ENCODE measurements around the gene BRINP2. TPM values are rescaled to one million over a fixed set of nuclear protein-coding genes. Genes with fewer than 3 reads are reported as not detected.

Gene BRINP2
- total RNA-seq, 1 donor from 2014 or later = 23.7 TPM

DNA sequence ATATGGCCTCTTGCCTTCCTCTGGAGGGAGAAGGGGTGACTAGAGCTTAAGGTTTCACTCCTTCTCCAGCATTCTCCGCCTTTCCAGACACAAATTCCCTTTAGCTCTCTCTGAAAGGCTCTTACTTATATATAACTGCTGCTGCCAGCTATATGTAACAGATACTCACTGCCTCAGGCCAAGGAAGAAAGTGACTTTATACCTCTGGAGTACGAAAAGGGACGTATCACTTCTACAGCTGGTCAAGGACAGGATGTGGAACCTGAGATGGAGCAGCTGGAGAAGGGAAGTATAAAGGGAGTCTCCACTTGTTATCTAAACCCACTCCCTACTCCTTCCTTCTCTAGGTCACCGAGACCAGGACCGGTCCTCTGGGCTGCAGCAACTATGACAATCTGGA lies 102.4 kb downstream of the BRINP2 start:
- TF ChIP-seq, protein P1, sequence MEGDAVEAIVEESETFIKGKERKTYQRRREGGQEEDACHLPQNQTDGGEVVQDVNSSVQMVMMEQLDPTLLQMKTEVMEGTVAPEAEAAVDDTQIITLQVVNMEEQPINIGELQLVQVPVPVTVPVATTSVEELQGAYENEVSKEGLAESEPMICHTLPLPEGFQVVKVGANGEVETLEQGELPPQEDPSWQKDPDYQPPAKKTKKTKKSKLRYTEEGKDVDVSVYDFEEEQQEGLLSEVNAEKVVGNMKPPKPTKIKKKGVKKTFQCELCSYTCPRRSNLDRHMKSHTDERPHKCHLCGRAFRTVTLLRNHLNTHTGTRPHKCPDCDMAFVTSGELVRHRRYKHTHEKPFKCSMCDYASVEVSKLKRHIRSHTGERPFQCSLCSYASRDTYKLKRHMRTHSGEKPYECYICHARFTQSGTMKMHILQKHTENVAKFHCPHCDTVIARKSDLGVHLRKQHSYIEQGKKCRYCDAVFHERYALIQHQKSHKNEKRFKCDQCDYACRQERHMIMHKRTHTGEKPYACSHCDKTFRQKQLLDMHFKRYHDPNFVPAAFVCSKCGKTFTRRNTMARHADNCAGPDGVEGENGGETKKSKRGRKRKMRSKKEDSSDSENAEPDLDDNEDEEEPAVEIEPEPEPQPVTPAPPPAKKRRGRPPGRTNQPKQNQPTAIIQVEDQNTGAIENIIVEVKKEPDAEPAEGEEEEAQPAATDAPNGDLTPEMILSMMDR (conservative IDR thresholded peaks at IDR 0.05) = no peak
- no peak for DNase-seq (ENCODE audit: extremely low spot score, unreplicated experiment)
- Mint-ChIP-seq H3K9me3 (no peaks in the 10 kb centered on the region), H3K4me1 (ENCODE audit: unreplicated experiment) (peaks cover 5% of the 10 kb centered on the region), H3K27ac (no peak overlapping the region), H3K36me3 (peaks cover 10% of the 10 kb centered on the region), H3K4me3 (no peak overlapping the region), H3K27me3 (peaks cover 21% of the 10 kb centered on the region)

GRCh38 chr1:177274687-177275211 lies 104.0 kb downstream of the BRINP2 start:
- no peak overlapping the region for H3K27ac Mint-ChIP-seq
- peaks cover 10% of the 10 kb centered on the region for H3K36me3 Mint-ChIP-seq
- TF ChIP-seq, protein P1 (conservative IDR thresholded peaks at IDR 0.05) = no peak
- no peak for DNase-seq (ENCODE audit: extremely low spot score, unreplicated experiment)
- no peaks in the 10 kb centered on the region for H3K9me3 Mint-ChIP-seq
- H3K4me3 Mint-ChIP-seq = no peak overlapping the region
- peaks cover 14% of the 10 kb centered on the region for H3K27me3 Mint-ChIP-seq
- peaks cover 5% of the 10 kb centered on the region for H3K4me1 Mint-ChIP-seq (ENCODE audit: unreplicated experiment)

DNA sequence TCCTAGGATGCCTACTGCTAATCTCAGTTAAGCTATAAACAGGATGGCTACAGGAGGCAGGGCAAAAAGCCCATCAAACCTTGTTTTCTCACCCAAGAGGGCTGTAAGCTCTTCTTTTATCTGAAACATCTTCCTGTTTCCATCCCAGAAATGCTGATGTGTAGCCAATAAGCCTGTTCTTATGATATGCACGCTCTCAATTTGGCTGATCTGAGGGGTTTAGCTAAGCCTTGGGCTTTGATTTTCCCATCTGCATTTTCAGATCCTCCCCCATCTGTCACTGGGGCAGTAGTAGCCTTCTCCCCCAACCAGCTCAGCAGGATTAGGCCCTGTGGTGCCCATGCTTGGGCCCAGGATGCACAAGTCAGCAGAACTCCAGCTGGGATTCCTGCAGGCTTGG lies 105.0 kb downstream of the BRINP2 start:
- peaks cover 13% of the 10 kb centered on the region for H3K27me3 Mint-ChIP-seq

DNA sequence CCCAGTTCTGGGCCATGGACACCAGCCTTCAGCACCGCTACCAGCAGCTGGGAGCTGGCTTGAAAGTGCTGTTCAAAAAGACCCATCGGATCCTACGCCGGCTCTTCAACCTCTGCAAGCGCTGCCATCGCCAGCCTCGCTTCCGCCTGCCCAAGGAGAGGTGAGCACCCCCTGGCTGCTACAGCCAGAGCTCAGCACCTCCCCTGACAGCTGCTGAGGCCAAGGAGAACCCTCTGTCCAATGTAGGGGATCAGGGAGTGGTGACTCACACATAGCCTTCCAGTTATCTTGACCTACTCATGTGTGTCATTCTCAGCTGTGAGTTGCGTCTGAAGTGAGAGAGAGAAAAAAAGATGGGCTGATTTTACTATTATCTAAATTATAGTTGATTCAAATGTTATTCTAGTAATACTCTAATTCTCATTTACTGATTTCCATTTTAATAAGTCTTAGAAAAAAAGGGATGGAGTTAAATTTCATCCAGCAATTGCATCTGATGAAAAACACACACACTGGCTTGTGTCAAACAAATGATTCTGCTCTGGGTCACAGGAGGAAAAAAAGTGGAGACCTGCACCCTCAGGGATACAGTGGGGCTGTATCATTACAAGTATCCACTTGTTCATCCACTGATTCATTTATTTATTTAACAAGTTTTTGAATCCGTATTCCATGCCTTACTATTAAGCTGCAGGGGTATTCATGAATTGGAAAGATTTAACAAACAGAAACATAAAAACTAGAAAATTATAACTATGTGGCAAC lies 108.0 kb downstream of the BRINP2 start:
- TF ChIP-seq, protein P1 (conservative IDR thresholded peaks at IDR 0.05) = no peak
- no peaks in the 10 kb centered on the region for H3K9me3 Mint-ChIP-seq
- no peak for DNase-seq (ENCODE audit: extremely low spot score, unreplicated experiment)
- peaks cover 7% of the 10 kb centered on the region for H3K36me3 Mint-ChIP-seq
- H3K27ac Mint-ChIP-seq = no peak overlapping the region
- H3K27me3 Mint-ChIP-seq = peaks cover 3% of the 10 kb centered on the region
- H3K4me1 Mint-ChIP-seq (ENCODE audit: unreplicated experiment) = peaks cover 5% of the 10 kb centered on the region
- no peak overlapping the region for H3K4me3 Mint-ChIP-seq

More for the DNA sequence above, 105.0 kb downstream of the BRINP2 start:
- TF ChIP-seq, protein P1 (conservative IDR thresholded peaks at IDR 0.05) = no peak
- no peak for DNase-seq (ENCODE audit: extremely low spot score, unreplicated experiment)
- H3K27ac Mint-ChIP-seq = no peak overlapping the region
- peaks cover 10% of the 10 kb centered on the region for H3K36me3 Mint-ChIP-seq
- peaks cover 5% of the 10 kb centered on the region for H3K4me1 Mint-ChIP-seq (ENCODE audit: unreplicated experiment)
- no peak overlapping the region for H3K4me3 Mint-ChIP-seq
- no peaks in the 10 kb centered on the region for H3K9me3 Mint-ChIP-seq

DNA sequence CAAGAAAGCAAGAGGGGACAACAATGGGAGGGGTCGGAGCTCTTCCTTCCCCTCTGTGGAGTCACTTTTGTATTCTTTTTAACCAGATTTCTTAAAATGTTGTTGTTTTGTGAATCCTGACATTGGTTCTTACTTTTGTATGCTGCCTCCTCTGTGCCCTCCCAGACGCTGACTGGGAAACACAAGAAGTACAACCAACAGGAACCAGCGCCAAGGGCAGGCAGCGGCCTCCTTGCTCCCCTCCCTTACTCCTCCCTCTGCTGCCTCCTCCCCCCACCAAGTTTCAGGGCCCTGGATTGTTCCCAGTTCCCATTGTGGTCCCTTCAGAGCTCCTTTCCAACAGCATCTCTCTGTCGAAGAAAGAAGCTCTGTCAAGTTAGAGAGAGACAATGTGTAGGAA lies 111.1 kb downstream of the BRINP2 start:
- Mint-ChIP-seq H3K4me3 (no peak overlapping the region), H3K4me1 (ENCODE audit: unreplicated experiment) (no peaks in the 10 kb centered on the region), H3K36me3 (peaks cover 3% of the 10 kb centered on the region), H3K27me3 (peaks cover 5% of the 10 kb centered on the region), H3K27ac (no peak overlapping the region), H3K9me3 (no peaks in the 10 kb centered on the region)
- DNase-seq (ENCODE audit: extremely low spot score, unreplicated experiment) = no peak
- TF ChIP-seq, protein P1 (conservative IDR thresholded peaks at IDR 0.05) = no peak
